MM.1S (cell line): ENCODE measurements around the gene FIGNL1.
"Not testable (repeated sequence)": the region's sequence is repeated elsewhere in the genome, so short reads cannot be mapped to it uniquely, and the experiment has no call there.

Source experiments
- DNase-seq: peaks from one replicate; pipeline ENCODE4 v3.0.0-alpha.2; 2015
- H2AFZ ChIP-seq: fragments of 300-600 bp; sonication (generic); 2 replicates; pipeline ENCODE4 v1.6.0; 2016; ENCODE audit warnings: antibody characterized with exemption, low read length
- H3F3A ChIP-seq: fragments of 300-600 bp; sonication (generic); 2 replicates; pipeline ENCODE4 v1.6.1; 2016; ENCODE audit warnings: mild to moderate bottlenecking, antibody characterized with exemption, low read length, moderate library complexity, mixed read lengths; ENCODE audit not compliant: insufficient read depth
- H3K27ac ChIP-seq: fragments of 300-600 bp; sonication (generic); 2 replicates; pipeline ENCODE4 v1.5.1; 2016; ENCODE audit warnings: mild to moderate bottlenecking, low read length
- H3K27me3 ChIP-seq: fragments of 300-600 bp; sonication (generic); replicated peaks from 2 replicates; pipeline ENCODE4 v1.6.0; 2016; ENCODE audit warnings: low read length; ENCODE audit not compliant: insufficient read depth
- H3K36me3 ChIP-seq: fragments of 300-600 bp; sonication (generic); replicated peaks from 2 replicates; pipeline ENCODE4 v1.6.1; 2016; ENCODE audit warnings: mild to moderate bottlenecking, low read length, mixed read lengths; ENCODE audit not compliant: insufficient read depth
- H3K4me1 ChIP-seq: fragments of 300-600 bp; sonication (generic); 2 replicates; pipeline ENCODE4 v1.6.1; 2016; ENCODE audit warnings: low read length, mixed read lengths
- H3K4me2 ChIP-seq: fragments of 300-600 bp; sonication (generic); 2 replicates; pipeline ENCODE4 v1.6.0; 2016; ENCODE audit warnings: low read depth, low read length
- H3K4me3 ChIP-seq: fragments of 300-600 bp; sonication (generic); 2 replicates; pipeline ENCODE4 v1.5.1; 2016; ENCODE audit warnings: low read length, mixed read lengths
- H3K79me2 ChIP-seq: fragments of 300-600 bp; sonication (generic); 2 replicates; pipeline ENCODE4 v1.6.1; 2016; ENCODE audit warnings: mixed run types, low read length, mixed read lengths
- H3K9ac ChIP-seq: fragments of 300-600 bp; sonication (generic); 2 replicates; pipeline ENCODE4 v1.6.1; 2016; ENCODE audit warnings: low read length, mixed read lengths
- H3K9me2 ChIP-seq: fragments of 300-600 bp; sonication (generic); replicated peaks from 2 replicates; pipeline ENCODE4 v1.6.1; 2016; ENCODE audit warnings: mild to moderate bottlenecking, low read length, mixed read lengths; ENCODE audit not compliant: insufficient read depth
- H3K9me3 ChIP-seq: fragments of 300-600 bp; sonication (generic); replicated peaks from 2 replicates; pipeline ENCODE4 v1.6.1; 2016; ENCODE audit warnings: mild to moderate bottlenecking, low read length, mixed read lengths; ENCODE audit not compliant: insufficient read depth
- H4K20me1 ChIP-seq: fragments of 300-600 bp; sonication (generic); 2 replicates; pipeline ENCODE4 v1.6.1; 2016; ENCODE audit warnings: mild to moderate bottlenecking, low read length, moderate library complexity, mixed read lengths; ENCODE audit not compliant: insufficient read depth
- EZH2 ChIP-seq: fragments of 300-600 bp; sonication (generic); optimal IDR thresholded peaks from 2 replicates; pipeline ENCODE3; 2017; ENCODE audit warnings: low read depth, mild to moderate bottlenecking, antibody characterized with exemption, low read length, mixed read lengths
- EZH2phosphoT487 ChIP-seq: fragments of 300-600 bp; sonication (generic); IDR thresholded peaks from 2 replicates; pipeline ENCODE4 v1.6.1; 2018; ENCODE audit warnings: antibody characterized with exemption, low read length
- TF ChIP-seq, protein P1 (sequence below): fragments of 300-600 bp; sonication (generic); IDR thresholded peaks from 2 replicates; pipeline ENCODE4 v1.5.1; 2016; ENCODE audit warnings: antibody characterized with exemption, low read length, mixed read lengths

The FIGNL1 gene

DNA sequence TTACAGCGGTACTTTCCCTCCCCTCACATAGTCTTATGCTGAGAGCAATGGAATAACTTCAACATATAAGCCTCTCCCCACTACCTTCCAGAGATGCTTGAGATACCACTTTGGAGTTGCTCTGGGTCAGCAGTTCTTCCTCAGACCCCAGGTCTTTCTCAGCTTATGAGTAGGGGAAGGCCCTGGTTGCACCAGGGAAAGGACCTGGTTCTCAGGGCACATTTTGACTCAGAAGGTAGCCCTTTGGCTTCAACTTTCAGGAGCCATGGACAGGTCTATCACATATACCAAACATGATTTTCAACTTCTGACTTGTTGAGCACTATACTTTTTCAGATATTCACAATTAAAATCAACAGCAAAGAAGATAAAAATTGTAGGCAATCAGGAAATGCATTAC, 11.5 kb upstream of the FIGNL1 start:
- DNase-seq, result no peak
- TF ChIP-seq EZH2phosphoT487 (no peak), EZH2 (no peak)
- TF ChIP-seq, protein P1, sequence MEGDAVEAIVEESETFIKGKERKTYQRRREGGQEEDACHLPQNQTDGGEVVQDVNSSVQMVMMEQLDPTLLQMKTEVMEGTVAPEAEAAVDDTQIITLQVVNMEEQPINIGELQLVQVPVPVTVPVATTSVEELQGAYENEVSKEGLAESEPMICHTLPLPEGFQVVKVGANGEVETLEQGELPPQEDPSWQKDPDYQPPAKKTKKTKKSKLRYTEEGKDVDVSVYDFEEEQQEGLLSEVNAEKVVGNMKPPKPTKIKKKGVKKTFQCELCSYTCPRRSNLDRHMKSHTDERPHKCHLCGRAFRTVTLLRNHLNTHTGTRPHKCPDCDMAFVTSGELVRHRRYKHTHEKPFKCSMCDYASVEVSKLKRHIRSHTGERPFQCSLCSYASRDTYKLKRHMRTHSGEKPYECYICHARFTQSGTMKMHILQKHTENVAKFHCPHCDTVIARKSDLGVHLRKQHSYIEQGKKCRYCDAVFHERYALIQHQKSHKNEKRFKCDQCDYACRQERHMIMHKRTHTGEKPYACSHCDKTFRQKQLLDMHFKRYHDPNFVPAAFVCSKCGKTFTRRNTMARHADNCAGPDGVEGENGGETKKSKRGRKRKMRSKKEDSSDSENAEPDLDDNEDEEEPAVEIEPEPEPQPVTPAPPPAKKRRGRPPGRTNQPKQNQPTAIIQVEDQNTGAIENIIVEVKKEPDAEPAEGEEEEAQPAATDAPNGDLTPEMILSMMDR, result no peak
- H3K27ac ChIP-seq, result no peak overlapping the region
- no peak overlapping the region for H3K4me2 ChIP-seq
- H3K79me2 ChIP-seq, result no peaks in the 10 kb centered on the region
- H3K9me2 ChIP-seq, result no peaks in the 10 kb centered on the region
- no peaks in the 10 kb centered on the region for H3F3A ChIP-seq
- H3K9ac ChIP-seq, result no peak overlapping the region
- H3K4me3 ChIP-seq, result no peak overlapping the region
- H2AFZ ChIP-seq, result no peak overlapping the region
- H4K20me1 ChIP-seq, result no peaks in the 10 kb centered on the region
- no peaks in the 10 kb centered on the region for H3K36me3 ChIP-seq
- H3K9me3 ChIP-seq, result no peaks in the 10 kb centered on the region
- no peaks in the 10 kb centered on the region for H3K4me1 ChIP-seq
- H3K27me3 ChIP-seq, result no peaks in the 10 kb centered on the region

DNA sequence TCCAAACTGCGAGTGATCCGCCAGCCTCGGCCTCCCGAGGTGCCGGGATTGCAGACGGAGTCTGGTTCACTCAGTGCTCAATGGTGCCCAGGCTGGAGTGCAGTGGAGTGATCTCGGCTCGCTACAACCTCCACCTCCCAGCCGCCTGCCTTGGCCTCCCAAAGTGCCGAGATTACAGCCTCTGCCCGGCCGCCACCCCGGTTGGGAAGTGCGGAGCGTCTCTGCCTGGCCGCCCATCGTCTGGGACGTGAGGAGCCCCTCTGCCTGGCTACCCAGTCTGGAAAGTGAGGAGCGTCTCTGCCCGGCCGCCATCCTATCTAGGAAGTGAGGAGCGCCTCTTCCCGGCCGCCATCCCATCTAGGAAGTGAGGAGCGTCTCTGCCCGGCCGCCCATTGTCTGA, 9.0 kb upstream of the FIGNL1 start:
- not testable (repeated sequence) for H4K20me1 ChIP-seq, H3K4me3 ChIP-seq, H3K4me1 ChIP-seq, H3K79me2 ChIP-seq, DNase-seq, H2AFZ ChIP-seq, H3K9me3 ChIP-seq, H3K36me3 ChIP-seq, H3K9ac ChIP-seq, H3K27ac ChIP-seq, H3K4me2 ChIP-seq, H3F3A ChIP-seq, H3K9me2 ChIP-seq, H3K27me3 ChIP-seq

DNA sequence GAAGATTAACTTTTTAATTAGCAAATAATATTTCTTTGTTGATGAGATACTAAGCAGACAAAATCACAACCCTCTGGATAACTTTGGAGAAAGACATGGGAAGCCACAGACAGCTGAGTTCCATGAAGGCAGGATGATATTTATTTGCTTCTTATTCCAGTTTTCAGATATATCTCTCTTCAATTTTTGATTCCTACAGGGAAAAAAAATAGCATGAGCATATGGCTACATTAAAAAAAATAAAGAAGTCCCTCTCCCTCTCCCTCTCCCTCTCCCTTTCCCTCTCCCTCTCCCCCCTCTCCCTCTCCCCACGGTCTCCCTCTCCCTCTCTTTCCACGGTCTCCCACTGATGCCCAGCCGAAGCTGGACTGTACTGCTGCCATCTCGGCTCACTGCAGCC, 8.5 kb upstream of the FIGNL1 start:
- H3K27me3 ChIP-seq, H3K27ac ChIP-seq, H3K9me3 ChIP-seq, H3F3A ChIP-seq, H4K20me1 ChIP-seq, H3K36me3 ChIP-seq, DNase-seq, H3K4me1 ChIP-seq, H2AFZ ChIP-seq, H3K4me3 ChIP-seq, H3K79me2 ChIP-seq, H3K4me2 ChIP-seq, H3K9ac ChIP-seq, H3K9me2 ChIP-seq: not testable (repeated sequence)

DNA sequence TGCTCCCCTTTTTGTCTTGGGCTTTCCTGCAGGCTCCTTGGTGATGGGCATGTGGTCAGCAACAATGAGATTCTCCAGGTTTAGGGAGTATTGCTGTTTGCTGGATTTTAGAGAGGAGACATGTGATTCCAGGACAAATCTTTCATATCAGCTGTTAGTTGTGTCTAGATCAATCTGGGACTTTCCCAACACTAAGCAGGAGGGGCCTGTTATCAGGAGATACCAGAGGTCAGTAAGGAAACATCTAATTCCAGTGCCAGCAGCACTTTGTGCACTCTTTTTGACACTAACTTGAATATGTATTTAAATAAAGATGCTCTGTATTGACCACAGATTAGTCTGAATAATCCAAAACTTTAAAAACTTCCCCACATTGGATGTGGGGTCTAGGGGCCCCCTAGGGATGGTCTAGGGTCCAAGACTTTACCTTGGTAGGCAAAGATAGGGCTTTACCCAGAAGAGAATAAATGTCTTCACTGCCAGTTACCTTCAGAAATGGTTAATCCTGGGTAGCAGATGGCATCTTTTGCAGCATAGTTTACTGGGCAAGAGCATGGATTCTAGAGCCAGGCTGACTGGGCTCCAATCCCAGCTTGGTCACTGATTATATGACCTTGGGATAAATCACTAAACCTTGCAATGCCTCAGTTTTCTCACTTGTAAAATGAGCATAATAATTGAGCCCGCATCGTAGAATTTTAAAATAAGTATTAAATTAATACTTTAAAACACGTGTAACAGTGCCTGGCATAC, 6.4 kb upstream of the FIGNL1 start:
- TF ChIP-seq, protein P1, result no peak
- no peak for TF ChIP-seq EZH2
- H3F3A ChIP-seq, result no peaks in the 10 kb centered on the region

More for the DNA sequence above, 6.4 kb upstream of the FIGNL1 start:
- DNase-seq, result no peak
- no peaks in the 10 kb centered on the region for H3K9me3 ChIP-seq
- H3K4me1 ChIP-seq, result no peaks in the 10 kb centered on the region
- H3K9me2 ChIP-seq, result no peaks in the 10 kb centered on the region
- H3K4me2 ChIP-seq, result no peak overlapping the region
- H2AFZ ChIP-seq, result no peak overlapping the region
- H3K27me3 ChIP-seq, result no peaks in the 10 kb centered on the region
- no peaks in the 10 kb centered on the region for H3K79me2 ChIP-seq
- no peak overlapping the region for H3K9ac ChIP-seq
- H3K4me3 ChIP-seq, result no peak overlapping the region
- H4K20me1 ChIP-seq, result no peaks in the 10 kb centered on the region
- H3K27ac ChIP-seq, result no peak overlapping the region
- no peaks in the 10 kb centered on the region for H3K36me3 ChIP-seq
